HG02571 (cell line): ENCODE data around the gene PROS1.
"Not testable (repeated sequence)": the region's sequence is repeated elsewhere in the genome, so short reads cannot be mapped to it uniquely, and the experiment has no call there.

ENCODE experiments used
- ATAC-seq: cut with Tn5 transposase; IDR thresholded peaks from one replicate; pipeline ENCODE4 v1.9.1; 2021; ENCODE audit warnings: mild to moderate bottlenecking, moderate library complexity; ENCODE audit not compliant: unreplicated experiment

PROS1 gene

GRCh38 chr3:93904568-93904967 is 69.1 kb downstream of the PROS1 start:
- ATAC-seq: no peak

GRCh38 chr3:93878250-93879017 is 95.3 kb downstream of the PROS1 start:
- not testable (repeated sequence) for ATAC-seq

GRCh38 chr3:93877427-93877826 is 96.3 kb downstream of the PROS1 start:
- ATAC-seq: not testable (repeated sequence)

- ATAC-seq: not testable (repeated sequence)
Observed at GRCh38 chr3:93873412-93873811, 100.3 kb downstream of the PROS1 start.

GRCh38 chr3:93867425-93867824 is 106.3 kb downstream of the PROS1 start:
- ATAC-seq: no peak

- no peak for ATAC-seq
Observed at GRCh38 chr3:93861017-93861416, 112.7 kb downstream of the PROS1 start.

GRCh38 chr3:93855401-93855800 is 118.3 kb downstream of the PROS1 start:
- ATAC-seq: no peak

- ATAC-seq: not testable (repeated sequence)
Observed at GRCh38 chr3:93852228-93852627, 121.5 kb downstream of the PROS1 start.

- ATAC-seq: no peak
Observed at GRCh38 chr3:93843981-93844380, 129.7 kb downstream of the PROS1 start.

GRCh38 chr3:93839193-93839592 is 134.5 kb downstream of the PROS1 start:
- not testable (repeated sequence) for ATAC-seq
